Measurements from ENCODE around the gene FREY1.
A peak's percentile ranks its signal among the peaks of the same experiment; 100 is the strongest.

Gene FREY1

DNA sequence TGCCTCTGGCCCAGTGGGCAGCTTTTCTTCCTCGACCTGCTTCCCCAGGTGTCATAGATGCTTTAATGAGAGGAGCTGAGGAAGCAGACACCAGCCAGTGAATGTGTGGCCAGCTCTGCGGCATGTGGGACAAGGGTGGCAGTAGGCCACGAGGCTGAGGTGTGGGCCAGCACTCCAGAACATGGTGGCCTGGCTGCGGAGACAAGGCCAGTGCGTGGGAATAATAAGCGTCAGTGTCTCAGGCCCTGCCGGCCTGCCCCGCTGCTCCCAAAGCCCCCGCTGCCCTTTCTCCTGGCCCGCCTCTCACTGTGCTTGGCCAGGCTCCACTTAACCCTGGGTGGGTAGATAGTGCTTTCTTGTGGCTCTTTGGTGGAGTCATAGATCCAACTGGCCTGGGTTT is 19.5 kb downstream of the FREY1 start:
- no peak for DNase-seq (ENCODE audit: low read depth, low spot score)
- Histone ChIP-seq H3K27ac (no peak overlapping the region), H3K36me3 (ENCODE audit: insufficient read depth, low read length) (no peaks in the 10 kb centered on the region), H3K9ac (ENCODE audit: insufficient read length) (no peak overlapping the region), H3K9me3 (ENCODE audit: low read depth, low read length) (no peaks in the 10 kb centered on the region), H3K4me3 (no peak overlapping the region)
- no peak for TF ChIP-seq POLR2AphosphoS5 (IDR thresholded peaks at IDR 0.05; ENCODE audit: borderline replicate concordance, low read depth, low read length)
- TF ChIP-seq FOXP2 (optimal IDR thresholded peaks at IDR 0.05; ENCODE audit: control extremely low read depth, extremely low read length, insufficient read depth) = no peak
- no peak for TF ChIP-seq EZH2 (IDR thresholded peaks at IDR 0.05)

DNA sequence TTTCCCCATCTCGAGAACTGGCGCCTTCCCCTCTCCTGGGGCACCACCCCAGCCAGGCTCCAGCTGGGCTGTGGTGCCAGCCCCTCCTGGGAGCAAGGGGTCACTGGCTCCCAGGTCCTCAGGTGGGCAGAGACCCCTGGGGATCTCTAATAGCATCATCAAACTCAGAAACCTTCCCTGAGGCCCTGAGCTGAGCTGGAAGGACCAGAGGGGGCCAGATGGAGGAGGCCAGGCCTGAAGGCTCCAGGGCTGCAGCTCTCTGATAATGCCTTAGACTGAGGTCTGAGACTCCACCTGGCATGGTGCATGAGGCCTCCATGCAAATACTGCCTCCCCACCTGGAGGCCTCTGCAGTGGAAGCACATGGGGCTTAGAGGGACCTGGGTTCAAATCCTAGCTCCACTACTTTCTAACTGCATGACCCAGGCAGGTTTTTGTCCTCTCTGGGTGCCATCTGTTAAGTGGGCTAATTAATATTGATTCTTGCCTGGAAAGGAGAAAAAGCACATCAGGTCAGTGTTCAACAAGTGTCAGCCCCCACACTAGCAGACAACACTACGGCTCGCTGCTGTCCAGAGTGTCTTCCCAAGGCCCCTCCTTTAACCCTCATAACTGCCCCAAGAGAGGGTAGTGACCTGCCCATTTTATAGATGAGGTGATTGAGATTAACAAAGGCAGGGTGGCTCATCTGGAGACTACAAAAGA is 20.1 kb downstream of the FREY1 start:
- no peak overlapping the region for H3K27ac ChIP-seq
- H3K36me3 ChIP-seq (ENCODE audit: insufficient read depth, low read length) = no peaks in the 10 kb centered on the region
- no peak for TF ChIP-seq EZH2 (IDR thresholded peaks at IDR 0.05)
- no peak for TF ChIP-seq FOXP2 (optimal IDR thresholded peaks at IDR 0.05; ENCODE audit: control extremely low read depth, extremely low read length, insufficient read depth)
- no peak for TF ChIP-seq POLR2AphosphoS5 (IDR thresholded peaks at IDR 0.05; ENCODE audit: borderline replicate concordance, low read depth, low read length)
- no peak for DNase-seq (ENCODE audit: low read depth, low spot score)
- no peak overlapping the region for H3K4me3 ChIP-seq
- H3K9me3 ChIP-seq (ENCODE audit: low read depth, low read length) = no peaks in the 10 kb centered on the region
- H3K9ac ChIP-seq (ENCODE audit: insufficient read length) = no peak overlapping the region

DNA sequence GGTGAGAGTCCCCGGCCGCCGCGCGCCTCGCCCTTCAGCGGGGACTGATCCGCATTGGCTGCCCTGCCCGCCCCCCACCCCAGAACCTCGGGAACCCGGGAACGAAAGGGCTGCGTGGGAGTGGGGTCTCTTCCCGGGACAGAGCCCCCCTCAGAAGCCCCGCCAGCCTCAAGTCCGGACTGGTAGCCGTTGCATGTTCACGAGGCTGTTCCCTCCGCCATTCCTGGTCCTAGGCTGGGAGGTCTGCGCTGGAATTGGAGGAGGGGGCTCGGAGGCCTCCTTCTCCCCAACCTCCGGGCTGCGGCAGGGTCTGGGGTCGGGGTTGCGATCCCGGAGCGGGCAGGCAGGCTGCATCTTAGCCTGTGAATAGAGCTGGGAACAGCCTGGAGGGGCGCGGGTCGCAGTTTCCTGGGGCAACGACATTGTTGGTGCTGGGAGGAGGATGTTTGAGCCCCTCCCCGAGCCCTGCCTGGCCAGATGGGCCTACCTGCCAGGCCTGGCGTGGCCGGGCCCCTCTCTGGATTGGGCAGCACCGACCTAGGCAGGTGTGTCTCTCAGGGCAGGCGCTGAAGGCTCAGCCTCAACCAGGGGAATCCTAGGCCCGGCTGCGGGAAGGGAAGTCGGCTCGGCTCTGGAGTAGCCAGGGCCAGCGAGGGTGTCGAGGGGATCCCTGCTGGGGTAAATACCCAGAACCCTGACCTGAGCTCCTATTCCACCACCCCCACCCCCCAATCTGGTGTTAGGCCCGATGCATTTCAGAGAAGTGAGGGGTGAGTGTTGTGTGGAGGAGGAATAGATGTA is 20.9 kb downstream of the FREY1 start:
- TF ChIP-seq EZH2 (IDR thresholded peaks at IDR 0.05) = no peak
- TF ChIP-seq POLR2AphosphoS5 (IDR thresholded peaks at IDR 0.05; ENCODE audit: borderline replicate concordance, low read depth, low read length) = no peak
- TF ChIP-seq FOXP2 (optimal IDR thresholded peaks at IDR 0.05; ENCODE audit: control extremely low read depth, extremely low read length, insufficient read depth) = no peak
- H3K9ac ChIP-seq (ENCODE audit: insufficient read length) = no peak overlapping the region
- H3K9me3 ChIP-seq (ENCODE audit: low read depth, low read length) = no peaks in the 10 kb centered on the region
- peak overlapping the region; percentile 72 for H3K4me3 ChIP-seq
- no peaks in the 10 kb centered on the region for H3K36me3 ChIP-seq (ENCODE audit: insufficient read depth, low read length)
- DNase-seq (ENCODE audit: low read depth, low spot score) = no peak
- no peak overlapping the region for H3K27ac ChIP-seq

DNA sequence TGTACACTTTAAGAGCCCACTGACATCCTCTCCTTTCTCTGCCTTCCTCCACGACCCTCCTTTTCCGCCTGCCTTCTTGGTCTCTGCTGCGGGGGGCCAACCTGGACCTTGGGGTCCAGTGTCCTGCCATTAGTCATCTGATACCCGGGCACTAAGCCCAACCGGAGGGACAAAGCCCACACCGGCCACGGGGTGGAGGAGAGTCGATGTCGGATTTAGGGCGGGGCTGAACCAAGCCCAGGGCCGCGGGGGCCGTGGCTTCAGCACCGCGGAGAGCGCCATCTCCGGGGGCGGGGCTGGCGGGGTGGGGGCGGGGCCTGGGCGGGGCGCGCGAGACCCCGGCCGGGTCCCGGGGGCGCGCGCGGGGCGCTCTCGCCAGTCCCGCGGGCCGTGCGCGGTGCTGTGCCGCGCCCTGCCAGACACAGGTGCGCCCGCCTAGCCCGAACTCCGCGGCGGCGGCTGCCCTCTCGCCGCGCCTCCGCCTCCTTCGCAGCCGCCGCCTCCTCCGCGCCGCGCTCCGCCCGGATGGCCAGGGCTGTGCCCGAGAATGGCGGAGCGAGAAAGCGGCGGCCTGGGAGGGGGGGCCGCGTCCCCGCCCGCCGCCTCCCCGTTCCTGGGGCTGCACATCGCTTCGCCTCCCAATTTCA is 21.7 kb downstream of the FREY1 start, which contains the start of gene MAPK8IP1:
TSS of gene MAPK8IP1 (plus strand) at position 378 of the 647 bp plus-strand sequence. CDS start at position 548, 170 bp downstream.
- Histone ChIP-seq H3K36me3 (ENCODE audit: insufficient read depth, low read length) (no peaks in the 10 kb centered on the region; the same call in 1 of the 2 replicates), H3K27ac (no peak within 1 kb of the TSS), H3K9me3 (ENCODE audit: low read depth, low read length) (no peaks in the 10 kb centered on the region), H3K4me3 (peak within 1 kb of the TSS; percentile 72), H3K9ac (ENCODE audit: insufficient read length) (no peak within 1 kb of the TSS)
- no peak for TF ChIP-seq EZH2 (IDR thresholded peaks at IDR 0.05)
- TF ChIP-seq POLR2AphosphoS5 (IDR thresholded peaks at IDR 0.05; ENCODE audit: borderline replicate concordance, low read depth, low read length) = no peak
- no peak for TF ChIP-seq FOXP2 (optimal IDR thresholded peaks at IDR 0.05; ENCODE audit: control extremely low read depth, extremely low read length, insufficient read depth)
- no peak for DNase-seq (ENCODE audit: low read depth, low spot score)

DNA sequence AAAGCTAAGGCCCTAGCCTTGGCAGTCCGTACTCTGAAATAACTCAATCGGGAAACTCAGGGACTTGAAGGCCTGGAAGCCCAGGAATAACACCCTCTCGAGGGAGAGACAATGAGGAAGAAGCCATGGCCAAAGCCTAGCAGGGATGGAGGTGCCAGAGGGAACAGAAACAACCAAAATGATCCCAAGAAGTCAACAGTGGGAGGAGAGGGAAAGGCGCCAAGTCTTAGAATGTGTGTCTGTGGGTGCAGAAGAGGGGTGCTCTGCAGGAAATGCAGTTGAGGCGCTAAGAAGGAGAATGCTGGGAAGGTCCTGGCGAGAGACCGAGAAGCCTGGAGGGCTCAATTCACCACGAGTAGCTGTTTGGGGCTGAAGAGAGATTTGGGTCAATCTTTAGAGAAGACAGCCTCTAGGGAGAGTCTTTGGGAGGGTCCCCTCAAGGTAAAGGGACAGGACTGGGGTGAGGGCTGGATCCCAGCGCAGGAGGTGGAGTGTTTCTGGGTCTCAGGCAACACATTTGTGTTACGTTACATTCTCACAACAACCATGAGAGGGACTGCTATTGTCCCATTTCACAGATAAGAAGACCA is 22.4 kb downstream of the FREY1 start:
- Histone ChIP-seq H3K36me3 (ENCODE audit: insufficient read depth, low read length) (no peaks in the 10 kb centered on the region; the same call in 1 of the 2 replicates), H3K9me3 (ENCODE audit: low read depth, low read length) (no peaks in the 10 kb centered on the region), H3K4me3 (no peak overlapping the region), H3K9ac (ENCODE audit: insufficient read length) (no peak overlapping the region), H3K27ac (no peak overlapping the region)
- no peak for TF ChIP-seq POLR2AphosphoS5 (IDR thresholded peaks at IDR 0.05; ENCODE audit: borderline replicate concordance, low read depth, low read length)
- no peak for TF ChIP-seq FOXP2 (optimal IDR thresholded peaks at IDR 0.05; ENCODE audit: control extremely low read depth, extremely low read length, insufficient read depth)
- no peak for TF ChIP-seq EZH2 (IDR thresholded peaks at IDR 0.05)
- no peak for DNase-seq (ENCODE audit: low read depth, low spot score)

DNA sequence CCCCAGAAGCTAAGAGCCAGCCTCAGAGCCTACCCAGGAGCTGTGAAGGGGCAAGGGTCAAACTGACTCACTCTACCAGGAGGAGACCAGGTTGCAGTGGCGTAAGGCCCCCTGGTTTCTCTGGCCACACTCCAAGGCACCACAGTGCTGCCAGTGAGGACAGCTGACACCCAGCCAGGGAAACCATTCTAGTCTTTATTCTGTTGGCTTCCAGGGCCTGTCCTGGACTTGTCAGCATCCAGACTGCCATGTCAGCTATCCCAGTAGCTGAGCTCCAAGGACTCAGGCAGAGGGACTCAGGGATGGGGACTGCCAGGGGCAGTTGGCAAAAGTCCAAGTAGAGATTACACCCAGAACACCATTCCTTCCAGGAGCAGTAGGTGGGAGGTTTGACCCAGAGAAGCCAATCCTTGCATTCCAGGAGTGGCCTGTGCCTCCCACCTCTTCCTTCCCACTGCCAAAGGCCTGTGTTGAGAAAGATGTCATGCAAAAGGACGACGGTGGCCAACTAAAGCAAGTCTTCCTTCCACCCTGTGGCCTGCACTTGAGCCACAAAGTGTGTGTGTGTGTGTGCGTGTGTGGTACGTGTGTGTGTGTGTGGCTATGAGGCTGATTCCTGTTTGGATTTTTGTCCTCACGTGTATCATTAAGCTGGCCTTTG is 25.2 kb downstream of the FREY1 start:
- H3K27ac ChIP-seq = no peak overlapping the region
- no peak for DNase-seq (ENCODE audit: low read depth, low spot score)
- peaks cover 7% of the 10 kb centered on the region for H3K36me3 ChIP-seq (ENCODE audit: insufficient read depth, low read length)
- H3K9me3 ChIP-seq (ENCODE audit: low read depth, low read length) = no peaks in the 10 kb centered on the region
- no peak overlapping the region for H3K4me3 ChIP-seq
- TF ChIP-seq POLR2AphosphoS5 (IDR thresholded peaks at IDR 0.05; ENCODE audit: borderline replicate concordance, low read depth, low read length) (no peak), FOXP2 (optimal IDR thresholded peaks at IDR 0.05; ENCODE audit: control extremely low read depth, extremely low read length, insufficient read depth) (no peak), EZH2 (IDR thresholded peaks at IDR 0.05) (no peak)
- no peak overlapping the region for H3K9ac ChIP-seq (ENCODE audit: insufficient read length)

DNA sequence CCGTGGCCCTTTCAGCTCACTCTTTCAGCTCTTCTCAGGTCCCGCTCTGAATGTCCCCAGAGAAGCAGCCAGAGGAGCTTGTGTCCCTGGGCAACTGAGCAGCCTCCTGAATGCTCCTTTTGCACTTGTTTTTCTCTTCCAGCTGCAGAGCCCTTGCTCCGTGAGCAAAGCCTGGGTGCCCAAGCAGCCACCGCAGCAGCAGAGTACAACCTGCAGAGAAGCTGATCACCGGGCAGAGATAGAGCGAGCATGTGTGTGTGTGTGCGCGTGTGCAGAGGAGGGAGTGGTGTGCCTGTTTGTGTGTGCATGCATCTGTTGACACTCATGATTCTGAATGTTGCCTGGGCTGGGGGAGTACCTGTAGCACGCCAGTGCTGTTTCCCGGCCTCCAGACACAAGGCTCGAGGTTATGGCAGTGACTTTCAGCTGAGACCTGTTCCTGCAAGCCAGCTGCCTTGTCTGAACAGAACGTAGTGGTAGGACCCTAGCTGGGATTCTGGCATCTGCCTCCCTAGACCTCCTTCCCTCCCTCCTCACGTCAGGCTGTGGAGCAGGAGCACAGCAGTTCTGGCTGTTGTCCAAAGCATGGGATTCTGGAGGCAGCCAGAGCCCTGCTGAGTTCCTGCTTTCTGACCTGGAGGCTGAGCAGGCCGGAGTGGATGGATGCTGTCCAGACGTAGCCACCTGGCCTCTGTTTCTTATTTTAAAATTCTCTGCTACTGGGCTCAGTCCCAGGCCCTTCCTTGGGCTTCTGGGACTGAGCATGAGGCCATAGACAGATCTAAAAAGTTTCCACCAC is 26.1 kb downstream of the FREY1 start:
- H3K27ac ChIP-seq = no peak overlapping the region
- no peak overlapping the region for H3K4me3 ChIP-seq
- peaks cover 7% of the 10 kb centered on the region for H3K36me3 ChIP-seq (ENCODE audit: insufficient read depth, low read length)
- TF ChIP-seq POLR2AphosphoS5 (IDR thresholded peaks at IDR 0.05; ENCODE audit: borderline replicate concordance, low read depth, low read length) = no peak
- TF ChIP-seq FOXP2 (optimal IDR thresholded peaks at IDR 0.05; ENCODE audit: control extremely low read depth, extremely low read length, insufficient read depth) = no peak
- TF ChIP-seq EZH2 (IDR thresholded peaks at IDR 0.05) = no peak
- no peak for DNase-seq (ENCODE audit: low read depth, low spot score)
- no peak overlapping the region for H3K9ac ChIP-seq (ENCODE audit: insufficient read length)
- no peaks in the 10 kb centered on the region for H3K9me3 ChIP-seq (ENCODE audit: low read depth, low read length)

Data from SK-N-MC (cell line).